ENCODE measurements around the gene ZNF100.
"Not testable (repeated sequence)": the region's sequence is repeated elsewhere in the genome, so short reads cannot be mapped to it uniquely, and the experiment has no call there.

The ZNF100 gene

DNA sequence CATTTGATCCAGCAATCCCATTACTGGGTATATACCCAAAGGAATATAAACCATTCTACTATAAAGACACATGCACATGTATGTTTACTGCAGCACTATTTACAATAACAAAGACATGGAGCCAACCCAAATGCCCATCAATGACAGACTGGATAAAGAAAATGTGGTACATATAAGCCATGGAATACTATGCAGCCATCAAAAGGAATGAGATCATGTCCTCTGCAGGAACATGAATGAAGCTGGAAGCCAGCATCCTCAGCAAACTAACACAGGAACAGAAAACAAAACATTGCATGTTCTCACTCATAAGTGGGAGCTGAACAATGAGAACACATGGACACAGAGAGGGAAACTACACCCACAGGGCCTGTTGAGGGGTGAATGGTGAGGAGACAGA, 11.8 kb downstream of the ZNF100 start:
- peaks cover 24 to 88% of the 10 kb centered on the region in 2 experiments for H3K36me3 ChIP-seq (ENCODE audit: control insufficient read depth in 2 of 2, insufficient read depth in 1 of 2, low read length in 2 of 2)
- H3K9me3 ChIP-seq (ENCODE audit: control insufficient read depth, insufficient read depth, low read depth, low read length); H3K27ac ChIP-seq (ENCODE audit: extremely low read depth, low read depth, low read length); H3K4me1 ChIP-seq (ENCODE audit: control insufficient read depth, insufficient read depth, low read length); H3K4me3 ChIP-seq (ENCODE audit: low read depth, low read length); POLR2A ChIA-PET: not testable (repeated sequence)
- CTCF ChIA-PET = interaction anchor here (0.7 kb wide), 1 partner anchor 124 kb away, joined by 3 read pairs; no protein-coding TSS in a partner anchor
- TF ChIP-seq, protein P1, sequence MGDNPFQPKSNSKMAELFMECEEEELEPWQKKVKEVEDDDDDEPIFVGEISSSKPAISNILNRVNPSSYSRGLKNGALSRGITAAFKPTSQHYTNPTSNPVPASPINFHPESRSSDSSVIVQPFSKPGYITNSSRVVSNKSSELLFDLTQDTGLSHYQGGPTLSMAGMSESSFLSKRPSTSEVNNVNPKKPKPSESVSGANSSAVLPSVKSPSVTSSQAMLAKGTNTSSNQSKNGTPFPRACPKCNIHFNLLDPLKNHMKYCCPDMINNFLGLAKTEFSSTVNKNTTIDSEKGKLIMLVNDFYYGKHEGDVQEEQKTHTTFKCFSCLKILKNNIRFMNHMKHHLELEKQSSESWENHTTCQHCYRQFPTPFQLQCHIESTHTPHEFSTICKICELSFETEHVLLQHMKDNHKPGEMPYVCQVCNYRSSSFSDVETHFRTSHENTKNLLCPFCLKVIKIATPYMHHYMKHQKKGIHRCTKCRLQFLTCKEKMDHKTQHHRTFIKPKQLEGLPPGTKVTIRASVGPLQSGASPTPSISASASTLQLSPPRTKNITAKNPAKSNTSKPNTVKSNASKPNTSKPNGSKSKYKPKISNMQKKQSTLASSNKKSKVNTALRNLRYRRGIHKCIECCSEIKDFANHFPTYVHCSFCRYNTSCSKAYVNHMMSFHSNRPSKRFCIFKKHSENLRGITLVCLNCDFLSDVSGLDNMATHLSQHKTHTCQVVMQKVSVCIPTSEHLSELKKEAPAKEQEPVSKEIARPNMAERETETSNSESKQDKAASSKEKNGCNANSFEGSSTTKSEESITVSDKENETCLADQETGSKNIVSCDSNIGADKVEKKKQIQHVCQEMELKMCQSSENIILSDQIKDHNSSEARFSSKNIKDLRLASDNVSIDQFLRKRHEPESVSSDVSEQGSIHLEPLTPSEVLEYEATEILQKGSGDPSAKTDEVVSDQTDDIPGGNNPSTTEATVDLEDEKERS (tag by site-specific recombination; IDR thresholded peaks at IDR 0.05) = 0 out of 2 replicates have a peak, but pooled peaks have one; percentile 22
- TF ChIP-seq ZNF146 (tag by site-specific recombination; IDR thresholded peaks at IDR 0.05) = peak; percentile 65; the same call in 1 of the 2 replicates

DNA sequence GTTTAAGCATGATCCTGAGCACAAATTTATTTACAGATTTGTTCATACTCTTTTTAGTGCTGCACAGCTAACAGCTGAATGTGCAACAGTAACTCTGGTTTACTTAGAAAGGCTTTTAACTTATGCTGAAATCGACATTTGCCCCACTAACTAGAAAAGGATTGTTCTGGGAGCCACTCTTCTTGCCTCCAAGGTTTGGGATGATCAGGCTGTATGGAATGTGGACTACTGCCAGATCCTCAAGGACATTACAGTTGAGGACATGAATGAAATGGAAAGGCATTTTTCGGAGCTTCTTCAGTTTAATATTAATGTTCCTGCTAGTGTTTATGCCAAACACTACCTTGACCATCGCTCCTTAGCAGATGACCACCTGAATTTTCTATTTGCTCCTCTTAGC, 16.0 kb downstream of the ZNF100 start:
- POLR2A ChIA-PET = no interaction called here

More for the DNA sequence above, 16.0 kb downstream of the ZNF100 start:
- no peaks in the 10 kb centered on the region for H3K4me1 ChIP-seq (ENCODE audit: control insufficient read depth, insufficient read depth, low read length)
- H3K36me3 ChIP-seq (ENCODE audit: control insufficient read depth in 2 of 2, insufficient read depth in 1 of 2, low read length in 2 of 2) = peaks cover 8 to 78% of the 10 kb centered on the region in 2 experiments
- H3K4me3 ChIP-seq (ENCODE audit: low read depth, low read length) = no peak overlapping the region
- H3K27ac ChIP-seq (ENCODE audit: extremely low read depth, low read depth, low read length) = no peak overlapping the region
- no peaks in the 10 kb centered on the region for H3K9me3 ChIP-seq (ENCODE audit: control insufficient read depth, insufficient read depth, low read depth, low read length)
- CTCF ChIA-PET = no interaction called here
- TF ChIP-seq, protein P2, sequence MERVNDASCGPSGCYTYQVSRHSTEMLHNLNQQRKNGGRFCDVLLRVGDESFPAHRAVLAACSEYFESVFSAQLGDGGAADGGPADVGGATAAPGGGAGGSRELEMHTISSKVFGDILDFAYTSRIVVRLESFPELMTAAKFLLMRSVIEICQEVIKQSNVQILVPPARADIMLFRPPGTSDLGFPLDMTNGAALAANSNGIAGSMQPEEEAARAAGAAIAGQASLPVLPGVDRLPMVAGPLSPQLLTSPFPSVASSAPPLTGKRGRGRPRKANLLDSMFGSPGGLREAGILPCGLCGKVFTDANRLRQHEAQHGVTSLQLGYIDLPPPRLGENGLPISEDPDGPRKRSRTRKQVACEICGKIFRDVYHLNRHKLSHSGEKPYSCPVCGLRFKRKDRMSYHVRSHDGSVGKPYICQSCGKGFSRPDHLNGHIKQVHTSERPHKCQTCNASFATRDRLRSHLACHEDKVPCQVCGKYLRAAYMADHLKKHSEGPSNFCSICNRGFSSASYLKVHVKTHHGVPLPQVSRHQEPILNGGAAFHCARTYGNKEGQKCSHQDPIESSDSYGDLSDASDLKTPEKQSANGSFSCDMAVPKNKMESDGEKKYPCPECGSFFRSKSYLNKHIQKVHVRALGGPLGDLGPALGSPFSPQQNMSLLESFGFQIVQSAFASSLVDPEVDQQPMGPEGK (tag by site-specific recombination; IDR thresholded peaks at IDR 0.05) = no peak
- TF ChIP-seq ZFP41 (tag by site-specific recombination; IDR thresholded peaks at IDR 0.05; ENCODE audit: borderline replicate concordance) (no peak), ZNF324 (tag by site-specific recombination; IDR thresholded peaks at IDR 0.05) (no peak), ZBTB7A (tag by site-specific recombination; IDR thresholded peaks at IDR 0.05; ENCODE audit: low read depth) (no peak), IKZF3 (tag by site-specific recombination; IDR thresholded peaks at IDR 0.05) (no peak), ZNF112 (tag by site-specific recombination; IDR thresholded peaks at IDR 0.05) (no peak), SP3 (tag by site-specific recombination; IDR thresholded peaks at IDR 0.05) (no peak), ZBTB20 (tag by site-specific recombination; IDR thresholded peaks at IDR 0.05) (no peak), ZNF747 (tag by site-specific recombination; IDR thresholded peaks at IDR 0.05) (no peak), ZNF473 (tag by site-specific recombination; IDR thresholded peaks at IDR 0.05) (no peak)
- TF ChIP-seq, protein P3, sequence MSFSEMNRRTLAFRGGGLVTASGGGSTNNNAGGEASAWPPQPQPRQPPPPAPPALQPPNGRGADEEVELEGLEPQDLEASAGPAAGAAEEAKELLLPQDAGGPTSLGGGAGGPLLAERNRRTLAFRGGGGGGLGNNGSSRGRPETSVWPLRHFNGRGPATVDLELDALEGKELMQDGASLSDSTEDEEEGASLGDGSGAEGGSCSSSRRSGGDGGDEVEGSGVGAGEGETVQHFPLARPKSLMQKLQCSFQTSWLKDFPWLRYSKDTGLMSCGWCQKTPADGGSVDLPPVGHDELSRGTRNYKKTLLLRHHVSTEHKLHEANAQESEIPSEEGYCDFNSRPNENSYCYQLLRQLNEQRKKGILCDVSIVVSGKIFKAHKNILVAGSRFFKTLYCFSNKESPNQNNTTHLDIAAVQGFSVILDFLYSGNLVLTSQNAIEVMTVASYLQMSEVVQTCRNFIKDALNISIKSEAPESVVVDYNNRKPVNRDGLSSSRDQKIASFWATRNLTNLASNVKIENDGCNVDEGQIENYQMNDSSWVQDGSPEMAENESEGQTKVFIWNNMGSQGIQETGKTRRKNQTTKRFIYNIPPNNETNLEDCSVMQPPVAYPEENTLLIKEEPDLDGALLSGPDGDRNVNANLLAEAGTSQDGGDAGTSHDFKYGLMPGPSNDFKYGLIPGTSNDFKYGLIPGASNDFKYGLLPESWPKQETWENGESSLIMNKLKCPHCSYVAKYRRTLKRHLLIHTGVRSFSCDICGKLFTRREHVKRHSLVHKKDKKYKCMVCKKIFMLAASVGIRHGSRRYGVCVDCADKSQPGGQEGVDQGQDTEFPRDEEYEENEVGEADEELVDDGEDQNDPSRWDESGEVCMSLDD (tag by site-specific recombination; IDR thresholded peaks at IDR 0.05) = no peak
- TF ChIP-seq, protein P4, sequence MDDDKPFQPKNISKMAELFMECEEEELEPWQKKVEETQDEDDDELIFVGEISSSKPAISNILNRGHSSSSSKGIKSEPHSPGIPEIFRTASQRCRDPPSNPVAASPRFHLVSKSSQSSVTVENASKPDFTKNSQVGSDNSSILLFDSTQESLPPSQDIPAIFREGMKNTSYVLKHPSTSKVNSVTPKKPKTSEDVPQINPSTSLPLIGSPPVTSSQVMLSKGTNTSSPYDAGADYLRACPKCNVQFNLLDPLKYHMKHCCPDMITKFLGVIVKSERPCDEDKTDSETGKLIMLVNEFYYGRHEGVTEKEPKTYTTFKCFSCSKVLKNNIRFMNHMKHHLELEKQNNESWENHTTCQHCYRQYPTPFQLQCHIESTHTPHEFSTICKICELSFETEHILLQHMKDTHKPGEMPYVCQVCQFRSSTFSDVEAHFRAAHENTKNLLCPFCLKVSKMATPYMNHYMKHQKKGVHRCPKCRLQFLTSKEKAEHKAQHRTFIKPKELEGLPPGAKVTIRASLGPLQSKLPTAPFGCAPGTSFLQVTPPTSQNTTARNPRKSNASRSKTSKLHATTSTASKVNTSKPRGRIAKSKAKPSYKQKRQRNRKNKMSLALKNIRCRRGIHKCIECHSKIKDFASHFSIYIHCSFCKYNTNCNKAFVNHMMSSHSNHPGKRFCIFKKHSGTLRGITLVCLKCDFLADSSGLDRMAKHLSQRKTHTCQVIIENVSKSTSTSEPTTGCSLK (tag by site-specific recombination; IDR thresholded peaks at IDR 0.05) = no peak
- TF ChIP-seq, protein P5, sequence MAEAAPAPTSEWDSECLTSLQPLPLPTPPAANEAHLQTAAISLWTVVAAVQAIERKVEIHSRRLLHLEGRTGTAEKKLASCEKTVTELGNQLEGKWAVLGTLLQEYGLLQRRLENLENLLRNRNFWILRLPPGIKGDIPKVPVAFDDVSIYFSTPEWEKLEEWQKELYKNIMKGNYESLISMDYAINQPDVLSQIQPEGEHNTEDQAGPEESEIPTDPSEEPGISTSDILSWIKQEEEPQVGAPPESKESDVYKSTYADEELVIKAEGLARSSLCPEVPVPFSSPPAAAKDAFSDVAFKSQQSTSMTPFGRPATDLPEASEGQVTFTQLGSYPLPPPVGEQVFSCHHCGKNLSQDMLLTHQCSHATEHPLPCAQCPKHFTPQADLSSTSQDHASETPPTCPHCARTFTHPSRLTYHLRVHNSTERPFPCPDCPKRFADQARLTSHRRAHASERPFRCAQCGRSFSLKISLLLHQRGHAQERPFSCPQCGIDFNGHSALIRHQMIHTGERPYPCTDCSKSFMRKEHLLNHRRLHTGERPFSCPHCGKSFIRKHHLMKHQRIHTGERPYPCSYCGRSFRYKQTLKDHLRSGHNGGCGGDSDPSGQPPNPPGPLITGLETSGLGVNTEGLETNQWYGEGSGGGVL (tag by site-specific recombination; IDR thresholded peaks at IDR 0.05) = no peak
- TF ChIP-seq, protein P6, sequence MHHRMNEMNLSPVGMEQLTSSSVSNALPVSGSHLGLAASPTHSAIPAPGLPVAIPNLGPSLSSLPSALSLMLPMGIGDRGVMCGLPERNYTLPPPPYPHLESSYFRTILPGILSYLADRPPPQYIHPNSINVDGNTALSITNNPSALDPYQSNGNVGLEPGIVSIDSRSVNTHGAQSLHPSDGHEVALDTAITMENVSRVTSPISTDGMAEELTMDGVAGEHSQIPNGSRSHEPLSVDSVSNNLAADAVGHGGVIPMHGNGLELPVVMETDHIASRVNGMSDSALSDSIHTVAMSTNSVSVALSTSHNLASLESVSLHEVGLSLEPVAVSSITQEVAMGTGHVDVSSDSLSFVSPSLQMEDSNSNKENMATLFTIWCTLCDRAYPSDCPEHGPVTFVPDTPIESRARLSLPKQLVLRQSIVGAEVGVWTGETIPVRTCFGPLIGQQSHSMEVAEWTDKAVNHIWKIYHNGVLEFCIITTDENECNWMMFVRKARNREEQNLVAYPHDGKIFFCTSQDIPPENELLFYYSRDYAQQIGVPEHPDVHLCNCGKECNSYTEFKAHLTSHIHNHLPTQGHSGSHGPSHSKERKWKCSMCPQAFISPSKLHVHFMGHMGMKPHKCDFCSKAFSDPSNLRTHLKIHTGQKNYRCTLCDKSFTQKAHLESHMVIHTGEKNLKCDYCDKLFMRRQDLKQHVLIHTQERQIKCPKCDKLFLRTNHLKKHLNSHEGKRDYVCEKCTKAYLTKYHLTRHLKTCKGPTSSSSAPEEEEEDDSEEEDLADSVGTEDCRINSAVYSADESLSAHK (tag by site-specific recombination; IDR thresholded peaks at IDR 0.05) = no peak
